Epithelial cell of proximal tubule (primary cell): ENCODE results near the gene CIART. TPM values are rescaled to one million over a fixed set of nuclear protein-coding genes. Genes with fewer than 3 reads are reported as not detected.
"Not testable (repeated sequence)": the region's sequence is repeated elsewhere in the genome, so short reads cannot be mapped to it uniquely, and the experiment has no call there.

ENCODE experiments used
- DNase-seq: peaks from one replicate; pipeline ENCODE4 v3.0.0-alpha.2; 2011; ENCODE audit warnings: low read depth
- H3K4me3 ChIP-seq: 2 replicates; pipeline ENCODE4 v1.5.1; 2011; ENCODE audit warnings: low read depth, mild to moderate bottlenecking, low read length
- CTCF ChIP-seq: conservative IDR thresholded peaks from 2 replicates; pipeline ENCODE4 v1.5.1; 2012; ENCODE audit warnings: low read depth, mild to moderate bottlenecking, low read length
- total RNA-seq: library from RNA; depleted of rRNA; stranded (reverse); fragments of >200 nt; gene quantifications from 2 replicates; pipeline ENCODE4 v1.2.3, GENCODE V29; 2015

Gene CIART
- total RNA-seq, 1 donor from 2014 or later = 3.6 TPM

- DNase-seq = peak; percentile 98
- peak; percentile 8 for TF ChIP-seq CTCF
- peak within 1 kb of the TSS; percentile 76 for H3K4me3 ChIP-seq
Measured at GRCh38 chr1:150235852-150236613, 46.3 kb upstream of the CIART start, which contains the start of gene ANP32E. ANP32E (minus strand) TSS chr1:150236112; CDS start chr1:150235786, 326 bp downstream.

- no peak for DNase-seq
- H3K4me3 ChIP-seq = peak overlapping the region; percentile 76
- TF ChIP-seq CTCF = no peak
Measured at GRCh38 chr1:150236614-150237100, 45.7 kb upstream of the CIART start.

GRCh38 chr1:150237176-150237575, 45.2 kb upstream of the CIART start:
- H3K4me3 ChIP-seq, DNase-seq: not testable (repeated sequence)

DNA sequence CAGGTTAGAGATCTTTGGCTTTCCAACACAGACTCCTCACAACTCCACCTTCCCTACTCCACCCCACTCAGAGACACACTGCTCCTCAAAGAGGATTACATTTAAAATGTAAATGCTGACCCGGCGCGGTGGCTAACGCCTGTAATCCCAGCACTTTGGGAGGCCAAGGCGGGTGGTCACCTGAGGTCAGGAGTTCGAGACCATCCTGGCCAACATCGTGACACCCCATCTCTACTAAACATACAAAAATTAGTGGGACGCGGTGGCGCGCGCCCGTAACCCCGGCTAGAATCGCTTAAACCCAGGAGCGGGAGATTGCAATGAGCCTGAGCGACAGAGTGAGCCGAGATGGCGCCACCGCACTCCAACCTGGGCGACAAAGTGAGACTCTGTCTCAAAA, 44.6 kb upstream of the CIART start:
- TF ChIP-seq CTCF = no peak
- no peak for DNase-seq
- H3K4me3 ChIP-seq = no peak overlapping the region

GRCh38 chr1:150243003-150243402, 39.4 kb upstream of the CIART start:
- no peak for DNase-seq
- no peak for TF ChIP-seq CTCF

GRCh38 chr1:150249936-150250335, 32.4 kb upstream of the CIART start:
- no peak for DNase-seq
- no peak overlapping the region for H3K4me3 ChIP-seq
- no peak for TF ChIP-seq CTCF

More at GRCh38 chr1:150243003-150243402, 39.4 kb upstream of the CIART start:
- H3K4me3 ChIP-seq = no peak overlapping the region

GRCh38 chr1:150256198-150256553, 26.2 kb upstream of the CIART start:
- no peak overlapping the region for H3K4me3 ChIP-seq
- TF ChIP-seq CTCF = no peak
- DNase-seq = no peak
